Measurements from ENCODE around the gene NRG4. TPM values are rescaled to one million over a fixed set of nuclear protein-coding genes. Genes with fewer than 3 reads are reported as not detected.
"Not testable (repeated sequence)": the region's sequence is repeated elsewhere in the genome, so short reads cannot be mapped to it uniquely, and the experiment has no call there.

The NRG4 gene
- total and polyA plus RNA-seq, 9 donors: 0.05 to 9.0 (median 0.44) TPM; not detected in 1

DNA sequence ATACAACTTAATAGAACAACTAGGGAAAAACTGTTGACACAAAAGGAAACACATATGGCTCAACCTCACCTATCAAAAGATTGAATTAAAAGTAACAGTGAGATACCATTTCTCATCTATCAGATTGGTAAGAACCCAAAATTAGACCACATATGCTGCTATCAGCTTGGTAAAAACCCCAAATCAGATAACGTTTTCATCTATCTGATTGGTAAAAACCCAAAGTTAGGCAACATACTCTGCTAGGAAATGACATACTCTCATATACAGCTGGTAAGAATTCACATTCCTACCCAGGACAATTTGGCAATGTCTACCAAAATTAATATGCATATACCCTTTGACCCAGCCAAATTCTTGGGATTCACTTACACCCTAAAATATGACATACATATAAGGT is 26.3 kb downstream of the NRG4 start:
- 69 to 84% (median 76%) methylated on average over 1 of the region's 1 CpG for WGBS, 3 donors
- Histone ChIP-seq H3K9me3 (no peaks in the 10 kb centered on the region), H3K4me3 (no peak overlapping the region), H3K27ac (no peak overlapping the region), H3K4me1 (ENCODE audit: insufficient read depth) (no peaks in the 10 kb centered on the region), H3K36me3 (no peaks in the 10 kb centered on the region), H3K27me3 (no peaks in the 10 kb centered on the region)
- intact Hi-C loops (cut with DNase I): no loop called here
- DNase-seq: no peak
- TF ChIP-seq, protein P1, sequence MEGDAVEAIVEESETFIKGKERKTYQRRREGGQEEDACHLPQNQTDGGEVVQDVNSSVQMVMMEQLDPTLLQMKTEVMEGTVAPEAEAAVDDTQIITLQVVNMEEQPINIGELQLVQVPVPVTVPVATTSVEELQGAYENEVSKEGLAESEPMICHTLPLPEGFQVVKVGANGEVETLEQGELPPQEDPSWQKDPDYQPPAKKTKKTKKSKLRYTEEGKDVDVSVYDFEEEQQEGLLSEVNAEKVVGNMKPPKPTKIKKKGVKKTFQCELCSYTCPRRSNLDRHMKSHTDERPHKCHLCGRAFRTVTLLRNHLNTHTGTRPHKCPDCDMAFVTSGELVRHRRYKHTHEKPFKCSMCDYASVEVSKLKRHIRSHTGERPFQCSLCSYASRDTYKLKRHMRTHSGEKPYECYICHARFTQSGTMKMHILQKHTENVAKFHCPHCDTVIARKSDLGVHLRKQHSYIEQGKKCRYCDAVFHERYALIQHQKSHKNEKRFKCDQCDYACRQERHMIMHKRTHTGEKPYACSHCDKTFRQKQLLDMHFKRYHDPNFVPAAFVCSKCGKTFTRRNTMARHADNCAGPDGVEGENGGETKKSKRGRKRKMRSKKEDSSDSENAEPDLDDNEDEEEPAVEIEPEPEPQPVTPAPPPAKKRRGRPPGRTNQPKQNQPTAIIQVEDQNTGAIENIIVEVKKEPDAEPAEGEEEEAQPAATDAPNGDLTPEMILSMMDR (IDR thresholded peaks at IDR 0.05): no peak

DNA sequence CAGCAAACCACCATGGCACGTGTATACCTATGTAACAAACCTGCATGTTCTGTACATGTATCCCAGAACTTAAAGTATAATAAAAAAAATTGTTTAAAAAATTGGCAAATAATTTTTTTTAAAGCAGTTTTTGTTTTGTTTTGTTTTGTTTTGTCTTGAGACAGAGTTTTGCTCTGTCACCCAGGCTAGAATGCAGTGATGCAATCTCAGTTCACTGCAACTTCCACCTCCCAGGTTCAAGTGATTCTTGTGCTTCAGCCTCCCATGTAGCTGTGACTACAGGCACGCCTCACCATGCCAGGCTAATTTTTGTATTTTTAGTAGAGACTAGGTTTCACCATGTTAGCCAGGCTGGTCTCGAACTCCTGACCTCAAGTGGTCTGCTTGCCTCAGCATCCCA is 27.5 kb downstream of the NRG4 start:
- DNase-seq; H3K4me1 ChIP-seq (ENCODE audit: insufficient read depth); intact Hi-C loops (cut with DNase I); H3K36me3 ChIP-seq; H3K27ac ChIP-seq; H3K9me3 ChIP-seq; H3K27me3 ChIP-seq; H3K4me3 ChIP-seq: not testable (repeated sequence)
- 84 to 94% (median 93%) methylated on average over 3 of the region's 3 CpGs for WGBS, 3 donors

DNA sequence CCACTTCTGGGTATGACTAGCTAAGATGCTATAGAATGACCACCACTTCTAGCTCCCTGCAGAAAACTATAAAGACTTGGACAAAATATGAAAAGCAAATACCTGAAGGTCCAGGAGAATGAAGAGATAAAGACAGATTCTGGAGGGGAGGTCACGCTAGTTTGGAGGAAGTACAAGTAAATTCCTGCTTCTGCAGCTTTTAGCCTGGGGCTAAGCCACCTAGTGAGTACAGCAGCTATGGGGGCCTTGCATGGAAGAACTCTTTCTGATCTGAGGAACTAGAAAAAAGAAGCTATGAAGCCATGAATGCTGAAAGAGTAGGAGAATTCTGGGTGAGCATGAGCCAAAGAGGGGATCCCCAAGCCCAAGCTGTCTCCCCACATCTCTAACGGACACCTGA is 29.8 kb downstream of the NRG4 start:
- Histone ChIP-seq H3K27me3 (no peaks in the 10 kb centered on the region), H3K4me3 (no peak overlapping the region), H3K27ac (no peak overlapping the region), H3K4me1 (ENCODE audit: insufficient read depth) (no peaks in the 10 kb centered on the region), H3K36me3 (no peaks in the 10 kb centered on the region), H3K9me3 (no peaks in the 10 kb centered on the region)
- whole genome bisulfite sequencing, 3 donors: 71 to 73% (median 72%) methylated on average over 2 of the region's 2 CpGs
- TF ChIP-seq EP300 (IDR thresholded peaks at IDR 0.05) (no peak), POLR2A (IDR thresholded peaks at IDR 0.05) (no peak)
- TF ChIP-seq, protein P1 (IDR thresholded peaks at IDR 0.05): no peak
- DNase-seq: no peak
- intact Hi-C loops (cut with DNase I): no loop called here

DNA sequence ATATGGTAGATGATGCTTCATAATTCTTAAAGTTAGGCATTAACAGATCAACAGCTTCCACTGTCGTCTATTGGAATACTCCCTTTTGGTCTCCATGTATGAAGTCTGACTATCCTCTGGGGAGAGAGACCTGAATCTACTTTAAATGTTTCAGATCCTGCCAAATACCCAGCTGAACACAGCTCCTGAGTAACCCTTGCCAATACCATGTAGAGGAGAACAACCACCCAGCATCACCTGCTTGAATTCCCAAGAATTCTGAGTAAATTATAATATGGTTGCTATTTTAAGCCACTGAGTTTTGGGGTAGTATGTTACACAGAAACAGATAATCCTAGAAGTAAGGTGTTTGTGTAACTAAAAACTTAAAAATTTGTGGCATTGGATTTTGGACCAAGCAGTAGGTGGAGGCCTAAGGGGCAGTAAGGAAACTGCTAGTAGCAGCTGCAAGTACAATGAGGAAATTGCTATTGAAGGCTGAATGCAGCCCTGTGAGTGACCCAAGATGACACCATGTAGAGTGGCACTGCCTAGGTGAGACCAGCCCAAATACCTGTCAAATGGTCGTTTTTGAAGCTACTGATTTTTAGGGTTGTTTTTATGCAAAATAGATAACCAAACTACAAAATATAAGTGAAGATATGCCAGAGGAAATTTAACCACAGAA is 30.9 kb downstream of the NRG4 start:
- no peaks in the 10 kb centered on the region for H3K27me3 ChIP-seq
- WGBS, 3 donors: 64 to 69% (median 66%) methylated on average over 2 of the region's 2 CpGs
- H3K27ac ChIP-seq: no peak overlapping the region
- H3K4me1 ChIP-seq (ENCODE audit: insufficient read depth): no peaks in the 10 kb centered on the region
- TF ChIP-seq, protein P1 (IDR thresholded peaks at IDR 0.05): no peak
- no peak for TF ChIP-seq POLR2A (IDR thresholded peaks at IDR 0.05)
- TF ChIP-seq EP300 (IDR thresholded peaks at IDR 0.05): no peak
- DNase-seq: no peak
- no peaks in the 10 kb centered on the region for H3K9me3 ChIP-seq
- no peak overlapping the region for H3K4me3 ChIP-seq
- no peaks in the 10 kb centered on the region for H3K36me3 ChIP-seq
- intact Hi-C loops (cut with DNase I): no loop called here

DNA sequence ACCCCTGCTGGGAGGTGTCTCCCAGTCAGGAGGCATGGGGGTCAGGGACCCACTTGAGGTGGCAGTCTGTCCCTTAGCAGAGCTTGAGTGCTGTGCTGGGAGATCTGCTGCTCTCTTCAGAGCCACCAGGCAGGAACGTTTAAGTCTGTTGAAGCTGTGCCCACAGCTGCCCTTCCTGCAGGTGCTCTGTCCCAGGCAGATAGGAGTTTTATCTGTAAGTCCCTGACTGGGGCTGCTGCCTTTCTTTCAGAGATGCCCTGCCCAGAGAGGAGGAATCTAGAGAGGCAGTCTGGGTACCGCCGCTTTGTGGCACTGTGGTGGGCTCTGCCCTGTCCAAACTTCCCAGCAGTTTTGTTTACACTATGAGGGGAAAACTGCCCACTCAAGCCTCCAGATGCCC is 35.5 kb downstream of the NRG4 start:
- intact Hi-C loops (cut with DNase I); H3K4me1 ChIP-seq (ENCODE audit: insufficient read depth); H3K36me3 ChIP-seq; DNase-seq; H3K9me3 ChIP-seq; H3K27me3 ChIP-seq; H3K27ac ChIP-seq; H3K4me3 ChIP-seq: not testable (repeated sequence)
- WGBS, 3 donors: 84 to 97% (median 89%) methylated on average over 3 of the region's 3 CpGs

Data from ovary (tissue), 9 donors.